Measurements from ENCODE around the gene ITGAL.

DNA sequence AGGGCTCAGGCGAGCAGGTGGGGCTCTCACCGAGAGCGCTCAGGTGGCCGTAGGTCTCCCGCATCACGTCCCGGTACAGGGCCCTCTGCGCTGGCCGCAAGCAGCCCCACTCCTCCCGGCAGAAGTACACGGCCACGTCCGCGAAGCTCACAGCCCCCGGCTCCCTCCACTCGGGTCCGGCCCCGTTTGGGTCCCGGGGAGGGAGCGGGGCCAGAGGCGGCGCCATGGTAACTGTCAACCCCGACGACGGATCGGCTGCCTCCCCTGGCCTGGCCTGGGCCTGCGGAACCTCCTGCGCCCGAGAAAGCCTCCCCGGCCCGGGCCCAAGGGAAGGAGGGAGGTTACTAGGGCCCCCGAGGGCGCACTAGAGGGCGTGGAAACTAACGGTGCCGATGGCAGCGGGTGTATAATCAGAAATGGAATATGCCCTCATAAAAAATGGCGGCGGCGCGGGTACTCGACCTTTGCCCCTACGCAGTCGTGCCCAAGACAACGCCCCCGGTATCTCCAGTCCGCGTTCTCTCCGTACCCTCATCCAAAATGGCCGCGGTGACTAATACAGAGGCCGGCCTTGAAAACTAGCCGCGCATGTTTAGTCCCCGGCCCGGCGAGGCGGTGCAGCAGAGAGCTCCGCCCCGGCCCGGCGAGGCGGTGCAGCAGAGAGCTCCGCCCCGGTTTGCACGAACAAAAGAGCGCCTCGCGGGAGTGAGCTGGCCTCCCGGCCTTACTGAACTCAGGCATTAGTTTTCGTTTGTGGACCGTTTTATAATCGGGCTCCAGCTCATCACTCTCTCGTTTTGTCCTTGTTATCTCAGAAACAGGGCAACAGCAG, 85.6 kb downstream of the ITGAL start, which contains the start of gene ZNF764:
- no peak for TF ChIP-seq EZH2 (optimal IDR thresholded peaks at IDR 0.05; ENCODE audit: low read depth, low read length)
- TF ChIP-seq CTCF (IDR thresholded peaks at IDR 0.05; ENCODE audit: low read length), result no peak; the same call in 1 of the 2 replicates
- no peak for TF ChIP-seq EZH2phosphoT487 (IDR thresholded peaks at IDR 0.05; ENCODE audit: low read length)

Data from MM.1S (cell line).